Lower leg skin (tissue), 3 donors: ENCODE measurements around the gene TMEM209.

Experiments
- POLR2A ChIP-seq, 2 donors: fragments of 450-650 bp; IDR thresholded peaks; one replicate each; pipeline ENCODE4 v1.6.1; 2016 to 2017; ENCODE audit warnings: antibody characterized with exemption in 2 of 2, mild to moderate bottlenecking in 1 of 2, moderate library complexity in 1 of 2
- TF ChIP-seq, protein P1 (sequence below), 3 donors: fragments of 450-650 bp; IDR thresholded peaks; one replicate each; pipeline ENCODE4 v1.5.1; 2016; ENCODE audit warnings: antibody characterized with exemption in 3 of 3, mild to moderate bottlenecking in 3 of 3, moderate library complexity in 2 of 3

DNA sequence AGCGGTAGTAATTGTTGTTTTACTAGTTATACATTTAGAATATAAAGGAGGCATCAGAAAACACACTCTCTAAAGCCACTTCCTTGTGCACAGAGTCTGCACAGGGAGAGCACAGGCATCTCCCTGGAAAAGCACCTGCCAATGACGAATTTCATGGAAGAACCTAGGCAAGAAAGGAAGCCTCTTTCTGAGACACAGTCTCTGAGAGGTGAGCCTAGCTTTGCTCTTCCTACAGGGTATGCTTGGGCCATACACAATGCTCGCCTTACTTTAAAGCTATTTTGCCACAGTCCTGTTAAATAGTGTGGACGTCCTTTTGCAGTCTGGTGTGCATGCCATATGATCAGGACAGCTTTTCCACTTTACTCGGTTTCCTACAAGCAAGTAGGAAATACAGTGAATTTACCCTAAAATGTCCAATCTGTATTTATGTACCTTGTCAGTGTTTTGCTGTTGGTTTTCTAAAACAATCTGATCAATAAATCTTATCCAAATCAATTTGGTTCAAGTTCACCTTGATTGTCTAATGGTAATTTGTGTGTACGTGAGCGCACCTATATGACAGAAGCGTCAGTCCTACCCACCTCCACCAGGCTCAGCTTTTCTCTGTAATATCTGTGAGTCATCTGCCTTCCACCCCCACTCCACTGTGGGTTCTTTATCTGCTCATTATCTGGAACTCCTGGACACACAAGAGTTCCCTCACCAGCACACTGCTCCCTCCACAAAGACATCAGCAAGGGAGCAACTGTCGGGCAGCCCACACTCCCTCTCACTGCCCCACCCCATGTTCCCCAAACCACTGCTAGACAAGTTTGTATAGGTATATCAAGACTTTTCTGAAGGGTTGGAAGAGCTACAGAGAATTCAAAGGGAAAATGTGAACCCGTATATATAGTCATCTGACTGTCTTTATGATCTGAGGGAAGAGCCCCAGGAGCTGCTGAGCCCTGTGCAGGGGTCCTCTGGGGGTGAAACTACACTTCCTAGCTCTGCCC is 69.7 kb downstream of the TMEM209 start:
- TF ChIP-seq POLR2A (IDR thresholded peaks at IDR 0.05), result no peak
- TF ChIP-seq, protein P1, sequence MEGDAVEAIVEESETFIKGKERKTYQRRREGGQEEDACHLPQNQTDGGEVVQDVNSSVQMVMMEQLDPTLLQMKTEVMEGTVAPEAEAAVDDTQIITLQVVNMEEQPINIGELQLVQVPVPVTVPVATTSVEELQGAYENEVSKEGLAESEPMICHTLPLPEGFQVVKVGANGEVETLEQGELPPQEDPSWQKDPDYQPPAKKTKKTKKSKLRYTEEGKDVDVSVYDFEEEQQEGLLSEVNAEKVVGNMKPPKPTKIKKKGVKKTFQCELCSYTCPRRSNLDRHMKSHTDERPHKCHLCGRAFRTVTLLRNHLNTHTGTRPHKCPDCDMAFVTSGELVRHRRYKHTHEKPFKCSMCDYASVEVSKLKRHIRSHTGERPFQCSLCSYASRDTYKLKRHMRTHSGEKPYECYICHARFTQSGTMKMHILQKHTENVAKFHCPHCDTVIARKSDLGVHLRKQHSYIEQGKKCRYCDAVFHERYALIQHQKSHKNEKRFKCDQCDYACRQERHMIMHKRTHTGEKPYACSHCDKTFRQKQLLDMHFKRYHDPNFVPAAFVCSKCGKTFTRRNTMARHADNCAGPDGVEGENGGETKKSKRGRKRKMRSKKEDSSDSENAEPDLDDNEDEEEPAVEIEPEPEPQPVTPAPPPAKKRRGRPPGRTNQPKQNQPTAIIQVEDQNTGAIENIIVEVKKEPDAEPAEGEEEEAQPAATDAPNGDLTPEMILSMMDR (IDR thresholded peaks at IDR 0.05), result no peak
